Activated CD8-positive, alpha-beta T cell treated with anti-CD3 and anti-CD28 coated beads, Interleukin-2, amount 10 ng/mL, durations not matched to agents 7 days and 5 days (primary cell): ENCODE data around the gene TNRC6A. TPM values are rescaled to one million over a fixed set of nuclear protein-coding genes. Genes with fewer than 3 reads are reported as not detected.
"Not testable (repeated sequence)": the region's sequence is repeated elsewhere in the genome, so short reads cannot be mapped to it uniquely, and the experiment has no call there.

Source experiments
- ATAC-seq: fragments of 150-1000 bp; cut with Tn5 transposase; one replicate; pipeline ENCODE4 v1.10.0; 2021; ENCODE audit warnings: moderate library complexity
- CTCF ChIA-PET: fragments of 350-600 bp; sonication (Branson Sonifier 250); formaldehyde crosslinking; loops from one replicate; lab custom pipeline; 2021; ENCODE audit warnings: antibody characterized with exemption; lab: Charles Lee
- POLR2A ChIA-PET: fragments of 350-600 bp; sonication (Branson Sonifier 250); formaldehyde crosslinking; loops from one replicate; lab custom pipeline; 2021; ENCODE audit warnings: antibody characterized with exemption; lab: Charles Lee
- DNase-seq: peaks from one replicate; pipeline ENCODE4 v3.0.0-alpha.2; 2020
- H3K27ac Mint-ChIP-seq: one replicate; pipeline ENCODE4 v1.8.0; 2021; ENCODE audit warnings: mild to moderate bottlenecking, mixed read lengths
- H3K27me3 Mint-ChIP-seq: one replicate; pipeline ENCODE4 v1.8.0; 2021; ENCODE audit warnings: low read depth, mixed read lengths
- H3K36me3 Mint-ChIP-seq: one replicate; pipeline ENCODE4 v1.8.0; 2021; ENCODE audit warnings: low read depth, mixed read lengths
- H3K4me1 Mint-ChIP-seq: one replicate; pipeline ENCODE4 v1.8.0; 2021; ENCODE audit warnings: low read depth, mixed read lengths
- H3K4me3 Mint-ChIP-seq: one replicate; pipeline ENCODE4 v1.8.0; 2021; ENCODE audit warnings: mild to moderate bottlenecking, mixed read lengths
- H3K9me3 Mint-ChIP-seq: one replicate; pipeline ENCODE4 v1.8.0; 2022; ENCODE audit warnings: mixed read lengths; ENCODE audit not compliant: insufficient read depth
- total RNA-seq, 2 experiments: library from RNA; stranded (reverse); gene quantifications; one replicate each; pipeline ENCODE4 v1.2.3, GENCODE V29; 2021

Gene TNRC6A
- total RNA-seq, 2 experiments from 2014 or later: 28.8 to 28.9 TPM

- CTCF ChIA-PET: no interaction called here
- POLR2A ChIA-PET: no interaction called here
- H3K4me3 Mint-ChIP-seq: no peak overlapping the region
These were observed 60.4 kb downstream of the TNRC6A start for GRCh38 chr16:24789881-24790280.

DNA sequence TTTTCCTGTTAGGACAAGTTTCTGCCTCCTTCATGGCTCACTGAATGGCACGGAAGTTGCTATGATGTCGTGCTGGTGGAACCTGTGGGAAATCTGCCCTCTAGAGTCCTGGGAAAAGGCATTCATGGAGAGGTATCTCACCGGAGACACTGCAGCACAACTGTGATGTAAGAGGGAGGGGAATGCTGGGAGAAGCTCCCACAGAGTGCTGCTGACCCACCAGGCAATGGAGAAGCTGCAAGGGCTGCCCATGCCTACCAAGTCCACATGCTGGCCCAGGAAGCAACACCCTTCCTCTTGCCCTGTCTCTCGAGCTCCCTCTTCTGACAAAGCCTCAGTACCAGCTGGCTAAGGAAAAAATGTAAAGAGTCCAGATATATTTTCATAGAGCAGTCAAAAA lies 71.1 kb downstream of the TNRC6A start:
- H3K4me1 Mint-ChIP-seq: no peaks in the 10 kb centered on the region
- DNase-seq: no peak
- no peaks in the 10 kb centered on the region for H3K27me3 Mint-ChIP-seq
- CTCF ChIA-PET: interaction anchor here (1.4 to 1.5 kb wide), 2 partner anchors 9 to 12 kb away, joined by 3 read pairs; no protein-coding TSS in a partner anchor
- H3K9me3 Mint-ChIP-seq: no peaks in the 10 kb centered on the region
- POLR2A ChIA-PET: no interaction called here
- ATAC-seq: no peak
- H3K36me3 Mint-ChIP-seq: peaks cover 45% of the 10 kb centered on the region
- H3K27ac Mint-ChIP-seq: no peak overlapping the region
- no peak overlapping the region for H3K4me3 Mint-ChIP-seq

More at GRCh38 chr16:24789881-24790280, 60.4 kb downstream of the TNRC6A start:
- no peak for ATAC-seq
- no peak for DNase-seq
- Mint-ChIP-seq H3K4me1 (no peaks in the 10 kb centered on the region), H3K27me3 (no peaks in the 10 kb centered on the region), H3K36me3 (peaks cover 31% of the 10 kb centered on the region), H3K27ac (no peak overlapping the region), H3K9me3 (no peaks in the 10 kb centered on the region)

DNA sequence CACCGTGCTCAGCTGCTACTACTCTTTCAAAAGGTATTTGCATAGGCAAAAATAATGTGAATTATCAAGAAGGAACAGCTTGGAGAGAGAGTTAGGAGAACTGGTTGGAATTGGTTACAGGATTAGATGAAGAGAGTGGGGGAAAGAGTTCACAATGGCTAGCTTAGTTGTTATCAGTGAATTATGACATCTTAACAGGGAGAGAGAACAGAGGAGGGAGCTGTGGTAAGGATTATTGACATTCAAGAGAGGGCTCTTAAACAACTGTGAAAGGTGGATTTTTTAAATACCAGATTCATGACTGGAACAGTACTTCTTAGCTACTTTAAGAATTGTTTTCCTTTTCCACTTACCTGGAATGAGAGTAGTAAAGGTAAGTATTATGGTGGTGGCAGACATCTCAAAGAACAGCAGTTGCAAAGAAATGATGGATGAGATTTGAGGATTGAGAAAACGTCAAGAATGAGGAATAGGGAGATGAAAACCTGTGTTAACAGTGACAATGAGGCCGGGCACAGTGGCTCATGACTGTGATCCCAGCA lies 72.4 kb downstream of the TNRC6A start:
- no peak for DNase-seq
- no peaks in the 10 kb centered on the region for H3K4me1 Mint-ChIP-seq
- H3K9me3 Mint-ChIP-seq: no peaks in the 10 kb centered on the region
- peaks cover 52% of the 10 kb centered on the region for H3K36me3 Mint-ChIP-seq
- no peak for ATAC-seq
- ChIA-PET POLR2A (no interaction called here), CTCF (interaction anchor here (1.2 to 1.5 kb wide), 2 partner anchors 11 to 285 kb away, joined by 3 read pairs; no protein-coding TSS in a partner anchor)
- no peak overlapping the region for H3K27ac Mint-ChIP-seq
- no peaks in the 10 kb centered on the region for H3K27me3 Mint-ChIP-seq
- no peak overlapping the region for H3K4me3 Mint-ChIP-seq

- Mint-ChIP-seq H3K4me1 (no peaks in the 10 kb centered on the region), H3K4me3 (no peak overlapping the region), H3K27me3 (no peaks in the 10 kb centered on the region), H3K27ac (no peak overlapping the region), H3K9me3 (no peaks in the 10 kb centered on the region), H3K36me3 (peaks cover 47% of the 10 kb centered on the region)
- CTCF ChIA-PET: no interaction called here
- ATAC-seq (no peak), DNase-seq (no peak)
- POLR2A ChIA-PET: no interaction called here
These were observed 76.0 kb downstream of the TNRC6A start for GRCh38 chr16:24805484-24805883.

GRCh38 chr16:24807301-24807700 lies 77.8 kb downstream of the TNRC6A start:
- ChIA-PET CTCF (interaction anchor here (0.6 kb wide), 1 partner anchor 15 kb away, joined by 3 read pairs; no protein-coding TSS in a partner anchor), POLR2A (no interaction called here)
- DNase-seq: no peak
- ATAC-seq: no peak
- no peaks in the 10 kb centered on the region for H3K4me1 Mint-ChIP-seq
- no peak overlapping the region for H3K27ac Mint-ChIP-seq
- no peak overlapping the region for H3K4me3 Mint-ChIP-seq
- no peaks in the 10 kb centered on the region for H3K9me3 Mint-ChIP-seq
- H3K36me3 Mint-ChIP-seq: peaks cover 45% of the 10 kb centered on the region
- no peaks in the 10 kb centered on the region for H3K27me3 Mint-ChIP-seq

GRCh38 chr16:24810951-24811843 lies 81.7 kb downstream of the TNRC6A start:
- H3K27me3 Mint-ChIP-seq: no peaks in the 10 kb centered on the region
- ATAC-seq: no peak
- POLR2A ChIA-PET: no interaction called here
- no peak overlapping the region for H3K27ac Mint-ChIP-seq
- DNase-seq: no peak
- CTCF ChIA-PET: no interaction called here
- no peak overlapping the region for H3K4me3 Mint-ChIP-seq
- no peaks in the 10 kb centered on the region for H3K4me1 Mint-ChIP-seq
- H3K36me3 Mint-ChIP-seq: peaks cover 38% of the 10 kb centered on the region
- no peaks in the 10 kb centered on the region for H3K9me3 Mint-ChIP-seq

DNA sequence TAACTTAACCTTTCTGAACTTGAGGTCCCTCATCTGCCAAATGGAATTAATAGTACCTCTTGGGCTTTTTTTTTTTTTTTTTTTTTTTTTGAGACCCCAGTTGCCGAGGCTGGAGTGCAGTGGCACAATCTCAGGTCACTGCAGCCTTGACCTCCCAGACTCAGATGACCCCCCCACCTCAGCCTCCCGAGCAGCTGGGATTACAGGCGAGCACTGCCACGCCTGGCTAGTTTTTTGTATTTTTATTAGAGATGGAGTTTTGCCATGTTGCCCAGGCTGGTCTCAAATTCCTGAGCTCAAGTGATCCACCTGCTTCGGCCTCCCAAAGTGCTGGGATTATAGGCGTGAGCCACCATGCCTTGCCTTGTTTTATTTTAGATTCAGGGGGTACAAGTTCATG lies 83.4 kb downstream of the TNRC6A start:
- POLR2A ChIA-PET, H3K27me3 Mint-ChIP-seq, DNase-seq, H3K4me3 Mint-ChIP-seq, ATAC-seq, H3K27ac Mint-ChIP-seq, H3K4me1 Mint-ChIP-seq, H3K9me3 Mint-ChIP-seq: not testable (repeated sequence)
- peaks cover 38% of the 10 kb centered on the region for H3K36me3 Mint-ChIP-seq
- CTCF ChIA-PET: interaction anchor here (0.6 to 1.2 kb wide), 2 partner anchors 12 to 532 kb away, joined by 3 read pairs; no protein-coding TSS in a partner anchor

DNA sequence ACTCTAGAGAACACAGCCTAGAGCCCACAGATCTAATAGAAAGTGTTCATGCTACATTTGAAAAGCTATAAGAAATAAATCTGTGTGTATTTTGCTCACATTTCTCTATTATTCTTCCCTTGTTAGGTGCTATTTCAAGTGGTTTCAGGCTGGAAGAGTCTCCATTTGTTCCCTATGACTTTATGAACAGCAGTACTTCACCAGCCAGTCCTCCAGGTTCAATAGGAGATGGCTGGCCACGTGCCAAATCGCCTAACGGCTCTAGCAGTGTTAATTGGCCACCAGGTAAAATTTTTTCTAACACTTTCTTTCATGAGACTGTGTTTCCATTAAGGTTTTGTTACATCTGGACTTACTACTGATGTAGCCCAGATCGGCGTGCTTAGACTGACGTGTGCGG lies 85.6 kb downstream of the TNRC6A start:
- ChIA-PET CTCF (no interaction called here), POLR2A (no interaction called here)
- Mint-ChIP-seq H3K9me3 (no peaks in the 10 kb centered on the region), H3K36me3 (peaks cover 49% of the 10 kb centered on the region), H3K4me3 (no peak overlapping the region), H3K4me1 (no peaks in the 10 kb centered on the region), H3K27me3 (no peaks in the 10 kb centered on the region), H3K27ac (no peak overlapping the region)
- no peak for DNase-seq
- no peak for ATAC-seq

GRCh38 chr16:24816688-24817087 lies 87.2 kb downstream of the TNRC6A start:
- H3K27me3 Mint-ChIP-seq: no peaks in the 10 kb centered on the region
- H3K4me1 Mint-ChIP-seq: peaks cover 3% of the 10 kb centered on the region
- CTCF ChIA-PET: no interaction called here
- ATAC-seq (no peak), DNase-seq (no peak)
- H3K9me3 Mint-ChIP-seq: no peaks in the 10 kb centered on the region
- H3K36me3 Mint-ChIP-seq: peaks cover 45% of the 10 kb centered on the region
- H3K27ac Mint-ChIP-seq: no peak overlapping the region
- POLR2A ChIA-PET: no interaction called here
- no peak overlapping the region for H3K4me3 Mint-ChIP-seq

DNA sequence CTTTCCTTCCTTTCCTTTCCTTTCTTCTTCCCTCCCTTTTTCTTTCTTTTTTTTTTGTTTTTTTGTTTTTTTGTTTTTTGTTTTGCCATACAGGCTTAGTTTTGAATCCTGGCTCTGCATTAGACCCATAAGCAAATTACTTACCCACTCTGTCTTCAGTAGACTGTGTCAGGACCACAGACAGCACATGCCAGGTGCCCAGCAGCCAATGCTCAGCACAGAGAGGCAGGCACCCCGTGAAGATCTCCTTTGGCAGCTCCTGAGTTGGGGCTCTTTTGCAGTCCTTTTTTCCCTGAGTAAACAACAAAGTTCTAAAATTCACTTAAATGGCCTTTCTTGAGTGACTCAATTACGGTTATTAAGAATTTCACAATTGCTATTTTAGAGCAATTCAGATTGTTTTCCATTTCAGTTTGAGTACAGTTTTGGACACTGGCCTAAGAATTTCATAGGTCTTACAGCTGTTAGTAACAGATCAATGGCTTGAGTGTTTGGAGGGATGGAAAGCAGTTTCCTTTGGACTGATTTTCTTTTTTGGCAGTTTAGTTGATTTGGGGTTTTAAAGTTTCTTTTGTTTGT lies 90.1 kb downstream of the TNRC6A start:
- peaks cover 8% of the 10 kb centered on the region for H3K4me1 Mint-ChIP-seq
- DNase-seq: no peak
- no peak overlapping the region for H3K4me3 Mint-ChIP-seq
- H3K27me3 Mint-ChIP-seq: no peaks in the 10 kb centered on the region
- H3K9me3 Mint-ChIP-seq: no peaks in the 10 kb centered on the region
- ATAC-seq: no peak
- ChIA-PET CTCF (no interaction called here), POLR2A (no interaction called here)
- no peak overlapping the region for H3K27ac Mint-ChIP-seq
- H3K36me3 Mint-ChIP-seq: peaks cover 51% of the 10 kb centered on the region

- no peaks in the 10 kb centered on the region for H3K9me3 Mint-ChIP-seq
- ATAC-seq (no peak), DNase-seq (no peak)
- peak overlapping the region; percentile 6 for H3K27ac Mint-ChIP-seq
- POLR2A ChIA-PET: no interaction called here
- peaks cover 49% of the 10 kb centered on the region for H3K36me3 Mint-ChIP-seq
- no peak overlapping the region for H3K4me3 Mint-ChIP-seq
- no peaks in the 10 kb centered on the region for H3K27me3 Mint-ChIP-seq
- CTCF ChIA-PET: no interaction called here
- peaks cover 8% of the 10 kb centered on the region for H3K4me1 Mint-ChIP-seq
These were observed 91.1 kb downstream of the TNRC6A start for GRCh38 chr16:24820522-24820921.

DNA sequence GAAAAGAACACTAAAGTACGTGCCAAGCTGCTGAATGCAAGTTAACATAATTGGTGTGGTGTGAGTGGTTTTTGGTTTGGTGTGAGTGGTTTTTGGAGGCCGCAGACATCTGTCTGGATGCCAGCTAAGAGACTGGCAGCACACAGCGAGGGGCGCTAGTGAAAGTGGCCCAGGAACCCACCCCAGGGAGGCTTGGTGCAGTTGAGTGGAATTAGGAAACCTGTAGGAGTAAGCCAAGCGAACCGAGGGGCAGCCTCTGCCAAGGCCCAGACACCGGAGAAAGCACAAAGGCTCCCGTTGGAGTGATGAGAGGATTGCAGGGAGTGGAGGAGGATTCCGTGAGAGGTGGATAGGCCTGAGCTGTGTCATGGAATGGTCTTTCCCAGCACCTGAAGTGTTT lies 91.7 kb downstream of the TNRC6A start:
- H3K27ac Mint-ChIP-seq: peak overlapping the region; percentile 33

More for the DNA sequence above, 91.7 kb downstream of the TNRC6A start:
- DNase-seq: no peak
- ChIA-PET CTCF (no interaction called here), POLR2A (no interaction called here)
- Mint-ChIP-seq H3K36me3 (peaks cover 54% of the 10 kb centered on the region), H3K27me3 (no peaks in the 10 kb centered on the region), H3K4me1 (peaks cover 8% of the 10 kb centered on the region), H3K9me3 (no peaks in the 10 kb centered on the region), H3K4me3 (no peak overlapping the region)
- ATAC-seq: no peak
